ENCODE results near the gene ZNF566.
A peak's percentile ranks its signal among the peaks of the same experiment; 100 is the strongest.

Gene ZNF566

DNA sequence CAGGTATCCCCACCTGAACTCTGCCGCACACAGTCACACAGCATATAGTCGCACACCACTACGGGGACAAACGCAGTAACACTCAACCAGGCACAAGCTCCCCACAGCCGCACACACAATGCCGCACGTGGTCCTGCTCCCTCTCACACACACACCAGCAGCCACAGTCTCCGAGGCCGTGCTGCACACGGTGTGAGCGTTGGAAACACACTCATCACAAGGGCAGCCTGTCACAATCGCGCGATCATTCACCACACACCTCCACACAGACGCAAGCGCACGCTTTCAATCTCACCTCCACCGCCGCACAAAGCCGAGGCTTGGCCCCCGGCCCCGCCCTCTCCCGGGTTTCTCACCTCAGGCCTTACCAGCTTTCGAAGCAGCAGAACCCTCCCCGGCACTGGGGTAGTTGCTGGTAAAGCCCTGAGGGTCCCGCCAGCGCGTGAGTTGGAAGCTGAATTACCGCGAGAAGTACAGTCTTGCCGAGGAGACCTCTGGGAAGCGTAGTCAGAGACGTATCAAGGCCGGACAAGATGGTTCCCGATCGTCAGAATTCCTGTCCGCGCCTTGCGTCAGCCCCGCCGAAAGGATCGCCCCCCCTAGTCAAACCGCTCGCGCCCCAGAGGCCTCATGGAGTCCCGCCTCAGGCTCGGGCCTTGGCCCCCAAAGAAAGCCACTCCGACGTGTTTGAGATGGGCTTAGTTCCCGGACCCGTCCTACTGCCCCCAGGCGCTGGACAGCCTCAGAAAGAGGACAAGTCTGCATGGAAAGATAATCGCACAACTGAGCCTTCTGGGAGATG is at the start of gene ZNF566:
TSS of gene ZNF566 (minus strand) at position 444 of the 802 bp plus-strand sequence. CDS start 13,004 bp downstream, outside the sequence.
- peak within 1 kb of the TSS; percentile 96 for H3K4me3 ChIP-seq (ENCODE audit: low read depth, low read length)
- DNase-seq (ENCODE audit: low read depth) = peak; percentile 98
- TF ChIP-seq, protein P1, sequence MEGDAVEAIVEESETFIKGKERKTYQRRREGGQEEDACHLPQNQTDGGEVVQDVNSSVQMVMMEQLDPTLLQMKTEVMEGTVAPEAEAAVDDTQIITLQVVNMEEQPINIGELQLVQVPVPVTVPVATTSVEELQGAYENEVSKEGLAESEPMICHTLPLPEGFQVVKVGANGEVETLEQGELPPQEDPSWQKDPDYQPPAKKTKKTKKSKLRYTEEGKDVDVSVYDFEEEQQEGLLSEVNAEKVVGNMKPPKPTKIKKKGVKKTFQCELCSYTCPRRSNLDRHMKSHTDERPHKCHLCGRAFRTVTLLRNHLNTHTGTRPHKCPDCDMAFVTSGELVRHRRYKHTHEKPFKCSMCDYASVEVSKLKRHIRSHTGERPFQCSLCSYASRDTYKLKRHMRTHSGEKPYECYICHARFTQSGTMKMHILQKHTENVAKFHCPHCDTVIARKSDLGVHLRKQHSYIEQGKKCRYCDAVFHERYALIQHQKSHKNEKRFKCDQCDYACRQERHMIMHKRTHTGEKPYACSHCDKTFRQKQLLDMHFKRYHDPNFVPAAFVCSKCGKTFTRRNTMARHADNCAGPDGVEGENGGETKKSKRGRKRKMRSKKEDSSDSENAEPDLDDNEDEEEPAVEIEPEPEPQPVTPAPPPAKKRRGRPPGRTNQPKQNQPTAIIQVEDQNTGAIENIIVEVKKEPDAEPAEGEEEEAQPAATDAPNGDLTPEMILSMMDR (conservative IDR thresholded peaks at IDR 0.05; ENCODE audit: low read depth, low read length) = peak; percentile 44

DNA sequence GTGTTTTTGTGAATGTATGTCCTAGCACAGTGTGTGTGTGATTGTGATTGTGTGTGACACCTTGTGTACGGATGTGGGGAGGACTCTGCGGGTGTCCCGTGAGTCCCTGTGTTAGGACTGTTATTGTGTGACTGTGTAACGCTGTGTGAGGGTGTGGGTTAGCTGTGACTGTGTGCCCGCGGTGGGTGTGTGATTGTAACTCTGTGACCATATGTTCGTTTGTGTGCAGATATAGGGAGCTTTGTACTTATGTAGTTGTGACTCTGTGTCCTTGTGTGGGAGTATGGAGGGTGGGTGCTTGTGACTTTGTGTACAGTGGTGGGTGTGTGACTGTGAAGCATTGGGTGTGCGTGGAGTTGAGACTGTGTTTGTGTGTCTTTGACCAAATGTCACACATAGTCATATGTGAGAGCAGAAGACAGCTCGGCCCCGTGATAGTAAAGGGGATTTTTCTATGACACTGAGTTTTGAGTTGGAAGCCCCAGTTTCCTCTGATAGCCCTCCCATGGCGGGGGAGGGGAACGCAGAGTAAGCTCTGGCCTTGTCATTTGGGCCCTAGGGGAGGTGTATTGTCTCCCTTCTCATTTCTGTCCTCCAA is 39.7 kb upstream of the ZNF566 start:
- TF ChIP-seq, protein P1 (conservative IDR thresholded peaks at IDR 0.05; ENCODE audit: low read depth, low read length) = no peak
- no peak for DNase-seq (ENCODE audit: low read depth)
- H3K4me3 ChIP-seq (ENCODE audit: low read depth, low read length) = peak overlapping the region; percentile 93

DNA sequence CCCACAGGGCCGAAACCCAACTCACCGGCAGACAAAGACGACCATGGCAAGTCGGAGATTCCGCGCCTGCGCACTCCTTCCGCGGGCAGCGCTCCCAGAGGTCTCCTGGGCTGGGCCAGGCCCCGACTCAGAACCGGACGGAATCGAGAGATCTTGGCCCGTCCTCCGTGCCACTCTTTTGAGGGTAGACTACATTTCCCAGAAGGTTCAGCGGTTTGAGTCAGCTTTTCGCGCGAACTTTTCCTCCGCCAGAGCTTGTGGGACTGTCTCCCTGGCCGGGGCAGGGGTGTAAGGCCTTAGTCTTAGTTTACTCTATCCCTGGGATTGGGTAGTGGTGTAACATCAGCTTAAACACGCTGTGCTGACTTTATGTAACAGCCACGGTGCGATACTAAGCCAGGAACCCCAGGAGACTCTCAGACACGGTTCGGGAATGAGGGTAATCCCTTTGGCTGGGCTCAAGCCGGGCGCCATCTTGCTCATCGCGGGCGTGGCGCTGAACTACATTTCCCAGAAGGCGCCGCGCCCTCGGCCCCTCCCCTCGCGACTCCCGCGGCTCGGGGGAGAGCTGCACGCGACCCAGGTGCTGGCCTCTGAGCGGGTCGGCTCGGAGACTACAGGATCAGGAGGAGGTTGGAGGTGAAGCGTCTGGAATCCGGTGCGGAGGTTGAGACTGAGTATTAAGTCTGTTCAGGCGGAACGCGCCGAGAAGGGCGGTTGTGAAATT is 39.0 kb upstream of the ZNF566 start, which contains the start of gene ZNF260:
TSS of gene ZNF260 (minus strand) at position 78 of the 727 bp plus-strand sequence. CDS start 13,033 bp downstream, outside the sequence.
- peak within 1 kb of the TSS; percentile 93 for H3K4me3 ChIP-seq (ENCODE audit: low read depth, low read length)
- TF ChIP-seq, protein P1 (conservative IDR thresholded peaks at IDR 0.05; ENCODE audit: low read depth, low read length) = no peak
- DNase-seq (ENCODE audit: low read depth) = peak; percentile 99

DNA sequence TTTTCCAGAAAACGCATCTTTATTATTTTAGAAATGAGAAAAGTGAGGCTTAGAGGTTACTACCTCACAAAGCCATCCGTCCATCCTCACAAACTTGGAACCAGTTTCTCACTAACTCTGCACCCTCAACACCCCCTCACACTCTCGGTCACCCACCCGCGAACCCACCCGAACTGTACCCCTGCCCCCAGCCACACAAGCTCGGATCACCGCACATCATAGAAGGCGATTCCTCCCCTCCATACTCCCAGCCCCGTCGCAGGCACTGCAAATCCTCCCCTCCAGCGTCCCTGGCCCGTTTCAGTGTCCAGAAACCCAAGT is 38.5 kb upstream of the ZNF566 start:
- DNase-seq (ENCODE audit: low read depth) = no peak
- TF ChIP-seq, protein P1 (conservative IDR thresholded peaks at IDR 0.05; ENCODE audit: low read depth, low read length) = no peak

DNA sequence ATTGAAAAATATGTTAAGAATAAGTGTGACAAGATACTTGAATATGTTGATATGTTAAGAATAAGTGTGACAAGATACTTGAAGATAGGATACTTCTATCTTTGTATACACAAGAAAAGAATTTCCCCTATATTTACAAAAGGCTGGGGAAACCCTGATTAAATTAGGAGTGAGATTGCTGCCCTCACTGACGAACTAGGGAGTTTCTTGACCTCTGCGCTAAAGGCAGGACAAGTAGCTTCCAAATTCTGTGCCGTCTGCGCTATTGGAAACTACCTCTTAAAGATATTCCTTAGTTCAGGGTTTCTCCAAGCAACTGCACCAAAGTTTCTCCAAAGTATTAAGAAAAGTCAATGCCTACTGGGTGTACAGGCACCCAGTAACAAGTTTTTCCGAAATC is 38.0 kb upstream of the ZNF566 start:
- DNase-seq (ENCODE audit: low read depth) = peak; percentile 15
- H3K4me3 ChIP-seq (ENCODE audit: low read depth, low read length) = peak overlapping the region; percentile 93
- TF ChIP-seq, protein P1 (conservative IDR thresholded peaks at IDR 0.05; ENCODE audit: low read depth, low read length) = no peak

More for the DNA sequence above, 38.5 kb upstream of the ZNF566 start:
- H3K4me3 ChIP-seq (ENCODE audit: low read depth, low read length) = peak overlapping the region; percentile 93

DNA sequence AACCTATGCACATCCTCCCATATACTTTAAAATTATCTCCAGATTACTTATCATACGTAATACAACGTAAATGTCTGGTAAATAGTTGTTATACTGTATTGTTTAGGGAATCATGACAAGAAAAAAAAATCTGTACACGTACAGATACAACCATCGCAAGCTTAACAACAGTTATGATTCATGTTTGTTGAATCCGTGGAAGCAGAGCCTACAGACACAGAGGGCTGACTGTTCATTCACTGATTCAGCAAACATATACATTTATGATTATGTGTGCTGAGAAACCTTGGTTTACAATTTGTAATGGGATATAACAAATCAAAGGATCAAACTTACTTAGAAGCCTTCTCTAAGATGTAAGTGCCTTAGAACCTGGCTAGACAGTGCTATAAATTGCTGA is 37.2 kb upstream of the ZNF566 start:
- DNase-seq (ENCODE audit: low read depth) = peak; percentile 2
- no peak overlapping the region for H3K4me3 ChIP-seq (ENCODE audit: low read depth, low read length)

More for the DNA sequence above, 37.2 kb upstream of the ZNF566 start:
- TF ChIP-seq, protein P1 (conservative IDR thresholded peaks at IDR 0.05; ENCODE audit: low read depth, low read length) = no peak
